HG03108 (cell line): ENCODE measurements around the gene LYRM4.

Experiments
- ATAC-seq: cut with Tn5 transposase; IDR thresholded peaks from one replicate; pipeline ENCODE4 v1.9.1; 2021; ENCODE audit warnings: moderate library complexity; ENCODE audit not compliant: unreplicated experiment

The LYRM4 gene

GRCh38 chr6:5282191-5282623 lies 21.5 kb upstream of the LYRM4 start:
- ATAC-seq = no peak

DNA sequence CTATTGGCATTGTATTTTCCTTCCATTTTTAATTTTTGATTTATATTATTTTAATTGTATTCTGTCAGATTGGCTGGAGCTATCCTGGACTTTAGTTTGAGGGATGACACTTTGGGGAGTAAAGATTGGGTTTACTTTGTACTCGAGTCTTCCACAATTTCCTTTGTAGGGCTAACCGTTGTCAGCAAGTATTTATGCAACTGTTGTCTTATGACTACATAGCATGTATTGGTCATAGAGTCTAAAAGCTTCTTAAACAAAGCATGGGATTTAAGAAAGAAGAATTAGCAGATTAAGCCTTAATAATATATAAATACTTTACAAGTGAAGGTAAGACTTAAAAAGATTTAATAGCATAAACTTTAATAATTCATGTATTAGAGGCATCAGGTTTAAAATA lies 20.2 kb upstream of the LYRM4 start:
- no peak for ATAC-seq

- no peak for ATAC-seq
Observed at GRCh38 chr6:5279891-5280338, 19.2 kb upstream of the LYRM4 start.

DNA sequence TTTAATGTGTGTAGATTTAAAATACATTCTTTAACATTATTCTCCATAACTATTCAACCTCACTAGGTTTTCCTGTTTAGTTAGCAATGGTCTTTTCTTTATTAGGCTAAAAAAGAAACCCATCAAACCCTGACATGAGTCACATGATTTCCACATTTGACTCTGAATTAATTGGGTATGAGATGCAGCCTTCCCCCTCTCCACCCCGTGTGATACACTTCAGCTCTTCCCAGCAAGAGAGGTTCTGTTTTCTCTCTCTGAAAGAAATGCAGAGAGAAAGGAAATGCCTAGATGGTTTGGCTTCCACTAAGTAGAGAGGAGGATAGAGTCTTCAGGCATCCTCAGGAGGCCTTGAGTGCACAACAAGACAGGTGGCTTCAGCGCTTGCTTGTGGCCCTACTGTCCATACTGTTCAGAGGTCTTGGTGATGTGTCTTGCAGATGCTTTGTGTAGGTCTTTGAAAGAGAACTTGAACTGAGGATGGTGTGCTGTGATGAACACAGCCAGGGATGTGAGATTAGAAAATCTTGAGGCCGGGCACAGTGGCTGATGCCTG lies 17.9 kb upstream of the LYRM4 start:
- ATAC-seq = no peak

GRCh38 chr6:5278047-5278446 lies 17.3 kb upstream of the LYRM4 start:
- peak; percentile 67 for ATAC-seq

DNA sequence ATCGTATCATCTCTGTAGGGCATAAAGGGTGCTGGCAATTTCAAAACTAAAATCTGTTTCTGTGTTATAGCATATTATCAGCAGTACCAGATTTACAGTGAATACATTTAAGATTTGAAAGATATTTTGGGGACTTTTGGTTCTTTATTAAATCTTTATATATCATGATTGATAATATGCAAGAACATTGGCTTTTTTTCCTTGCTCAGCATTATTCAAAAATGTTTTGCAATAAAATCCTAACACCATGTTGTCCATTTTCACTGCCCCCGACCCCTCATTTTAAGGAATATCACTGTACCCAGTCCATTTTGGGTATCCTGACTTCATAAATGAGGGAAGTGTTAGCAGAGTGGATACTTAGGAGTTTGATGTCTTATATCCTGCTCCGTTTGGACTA lies 16.8 kb upstream of the LYRM4 start:
- ATAC-seq = no peak

DNA sequence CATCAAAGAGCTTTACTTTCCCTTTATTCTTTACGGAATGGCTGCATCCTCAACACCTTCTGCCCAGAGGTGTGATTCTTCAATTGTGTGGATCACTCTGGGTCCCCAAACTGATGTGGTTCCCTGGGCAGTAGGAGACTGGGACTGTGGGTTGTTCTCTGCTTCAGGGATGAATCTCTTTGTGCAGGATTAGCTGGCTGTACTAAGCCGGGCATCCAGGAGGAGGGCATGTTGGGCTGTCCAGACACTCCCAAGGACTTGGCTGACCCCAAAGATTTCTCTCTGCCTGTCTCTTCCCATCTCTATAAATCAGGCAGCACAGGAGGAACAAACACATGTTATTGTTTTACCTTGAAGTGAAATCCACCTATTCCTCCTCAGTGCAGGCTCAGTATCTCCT lies 15.8 kb upstream of the LYRM4 start:
- ATAC-seq = no peak

DNA sequence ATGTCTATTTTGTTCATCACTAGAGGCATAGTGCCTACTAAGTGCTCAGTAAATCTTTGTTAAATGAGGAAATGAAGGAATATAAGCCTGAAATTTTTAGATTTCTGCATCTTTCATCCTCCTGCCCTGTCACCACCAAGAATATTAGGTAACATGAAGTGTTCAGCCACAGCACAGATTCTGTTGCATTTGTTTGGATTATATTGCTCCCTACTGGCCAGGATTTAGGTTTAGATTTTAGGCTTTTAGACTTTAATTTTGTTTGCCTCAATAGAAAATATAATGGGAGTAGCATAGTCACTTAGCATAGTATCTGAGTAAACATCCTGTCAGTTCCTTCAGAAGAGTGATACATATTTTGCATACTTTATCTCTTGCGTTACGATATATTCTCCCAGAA lies 14.7 kb upstream of the LYRM4 start:
- no peak for ATAC-seq

- ATAC-seq = no peak
Observed at GRCh38 chr6:5274231-5274630, 13.5 kb upstream of the LYRM4 start.

GRCh38 chr6:5271926-5272325 lies 11.2 kb upstream of the LYRM4 start:
- ATAC-seq = no peak

DNA sequence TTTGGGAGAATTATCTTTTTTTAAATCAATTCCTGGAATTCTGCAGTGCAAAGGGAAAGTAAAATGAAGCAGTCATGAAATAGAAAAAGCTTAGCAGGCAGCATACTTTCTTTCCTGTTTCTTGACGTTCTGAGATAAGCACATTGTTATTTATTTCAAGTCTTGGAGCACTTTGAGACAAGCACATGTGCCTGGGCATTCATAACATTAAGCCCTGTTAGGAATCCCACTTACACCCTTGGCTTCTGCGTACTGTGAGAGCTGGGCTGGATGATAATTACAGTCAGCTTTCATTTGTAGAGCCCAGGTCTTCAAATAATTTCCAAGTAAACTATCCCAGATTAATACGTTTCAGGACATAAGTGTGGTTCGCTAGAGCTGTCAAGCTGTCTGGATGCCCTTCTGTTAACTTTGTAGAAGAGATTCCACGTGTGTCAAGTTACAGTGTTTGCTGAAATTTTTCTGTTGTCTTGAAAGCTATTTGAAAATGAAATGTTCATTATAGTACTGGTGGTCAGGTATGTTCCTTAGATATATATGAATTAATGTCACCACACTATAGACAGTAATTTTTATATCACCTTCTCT lies 9.4 kb upstream of the LYRM4 start:
- ATAC-seq = no peak

- no peak for ATAC-seq
Observed at GRCh38 chr6:5266423-5266822, 5.7 kb upstream of the LYRM4 start.

- ATAC-seq = no peak
Observed at GRCh38 chr6:5261545-5262109, 877 bp upstream of the LYRM4 start.

DNA sequence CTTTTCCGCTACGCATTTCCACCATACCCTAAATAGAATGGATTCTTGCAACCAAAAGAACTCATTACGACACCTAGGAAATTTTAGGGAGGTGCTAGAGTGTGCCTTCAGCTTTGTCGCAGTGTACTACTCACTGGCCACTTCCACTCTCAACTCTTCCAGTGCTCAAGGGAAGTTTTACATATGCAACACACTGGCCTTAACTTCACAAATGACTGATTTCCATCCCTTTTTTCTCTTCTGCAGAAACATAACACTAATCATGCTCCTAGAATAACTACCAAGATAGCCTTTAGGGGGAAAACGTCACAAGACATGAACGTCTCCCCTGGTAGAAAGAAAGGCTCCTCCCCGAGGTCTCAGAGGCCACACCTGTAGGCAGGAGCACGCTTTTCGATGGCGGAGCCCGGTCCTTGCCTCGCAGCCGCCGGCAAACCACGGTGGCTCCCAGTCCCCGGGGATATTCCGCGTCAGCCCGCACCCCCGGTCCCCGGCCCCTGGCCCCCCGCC lies 584 bp downstream of the LYRM4 start:
- peak; percentile 57 for ATAC-seq

DNA sequence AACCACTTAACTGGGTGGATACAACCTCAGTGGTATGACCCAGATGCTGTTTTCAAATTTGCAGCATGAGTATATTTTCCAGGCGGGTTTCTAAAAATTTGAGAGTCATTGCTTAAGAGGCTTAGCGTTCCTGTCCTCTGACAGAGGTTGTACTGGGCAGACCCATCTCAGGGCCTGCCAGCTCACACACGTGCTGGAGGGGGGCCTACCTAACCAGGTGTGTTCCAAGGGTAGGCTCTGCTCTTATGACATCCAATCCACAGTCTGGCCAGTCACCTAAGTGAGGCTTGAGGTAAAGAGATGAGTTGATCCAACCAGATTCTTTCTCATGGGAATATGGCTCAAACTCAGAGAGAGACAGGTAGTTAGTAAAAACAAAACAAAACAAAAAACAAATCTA lies 1.3 kb downstream of the LYRM4 start:
- ATAC-seq = no peak

GRCh38 chr6:5257400-5257799 lies 3.4 kb downstream of the LYRM4 start:
- ATAC-seq = no peak

GRCh38 chr6:5256952-5257351 lies 3.8 kb downstream of the LYRM4 start:
- no peak for ATAC-seq

DNA sequence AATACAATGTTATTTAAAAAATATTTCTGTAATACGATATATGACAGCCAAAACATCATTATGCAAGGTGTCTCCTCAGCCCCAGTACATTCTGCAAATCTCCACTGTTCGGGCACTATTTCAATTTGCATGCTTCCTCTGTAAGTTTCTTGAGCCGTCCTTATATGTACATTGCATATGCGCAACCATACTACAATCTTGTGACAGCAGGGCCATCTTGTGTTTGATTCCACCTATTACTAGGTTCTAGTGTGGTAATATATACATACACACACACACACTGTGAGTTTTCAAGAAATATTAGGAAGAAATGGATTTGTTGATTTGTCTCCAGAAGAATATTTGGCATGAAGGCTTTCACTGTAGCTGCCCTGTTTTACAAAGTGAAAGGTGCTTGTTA lies 9.8 kb downstream of the LYRM4 start:
- no peak for ATAC-seq

DNA sequence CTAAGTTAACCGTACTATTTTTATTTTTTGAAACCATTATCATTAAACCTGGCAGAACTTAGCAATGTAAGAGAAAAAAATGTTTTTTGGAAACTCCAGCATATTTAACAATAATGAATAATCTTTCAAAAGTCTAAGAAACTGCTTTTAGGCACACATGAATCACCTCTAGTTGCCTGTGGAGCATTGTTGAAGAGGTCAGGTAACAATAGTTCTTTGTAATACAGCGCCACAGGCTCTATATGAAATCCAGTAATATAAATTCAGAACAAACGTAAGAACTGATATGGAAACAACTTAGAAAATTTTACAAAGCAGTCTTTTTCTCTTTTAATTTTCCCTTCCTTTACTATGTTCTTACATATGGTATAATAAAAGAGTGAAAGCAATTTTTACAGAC lies 10.3 kb downstream of the LYRM4 start:
- no peak for ATAC-seq

DNA sequence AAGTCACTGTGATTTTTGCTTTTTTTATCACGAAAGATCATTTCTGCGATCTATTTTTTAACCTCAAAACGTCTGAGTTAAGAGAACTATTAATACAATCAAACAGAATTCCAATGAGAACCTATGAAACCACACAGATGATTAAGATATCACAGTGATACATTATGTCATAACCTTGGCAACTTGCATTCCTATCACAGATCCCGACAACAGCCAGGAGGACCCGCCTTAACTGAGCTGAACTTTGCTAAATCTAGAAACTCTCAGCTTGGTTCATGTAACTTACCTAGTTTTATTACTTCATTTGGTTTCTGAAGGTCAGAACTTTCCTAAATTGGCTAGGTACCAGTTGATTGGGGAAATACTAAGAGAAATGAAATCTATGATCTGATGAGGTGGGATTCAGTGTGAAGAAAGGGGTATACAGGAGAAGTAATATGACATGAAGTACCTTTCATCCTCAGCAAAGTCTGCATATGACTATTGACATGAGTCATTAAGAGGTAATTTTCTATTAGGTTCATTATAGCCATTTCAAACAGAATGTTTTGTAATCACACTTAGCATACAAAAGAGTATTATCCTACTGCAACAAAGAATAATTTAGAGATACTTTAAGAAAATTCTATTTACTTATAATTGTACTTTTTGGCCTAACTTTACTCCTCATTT lies 11.2 kb downstream of the LYRM4 start:
- ATAC-seq = no peak

DNA sequence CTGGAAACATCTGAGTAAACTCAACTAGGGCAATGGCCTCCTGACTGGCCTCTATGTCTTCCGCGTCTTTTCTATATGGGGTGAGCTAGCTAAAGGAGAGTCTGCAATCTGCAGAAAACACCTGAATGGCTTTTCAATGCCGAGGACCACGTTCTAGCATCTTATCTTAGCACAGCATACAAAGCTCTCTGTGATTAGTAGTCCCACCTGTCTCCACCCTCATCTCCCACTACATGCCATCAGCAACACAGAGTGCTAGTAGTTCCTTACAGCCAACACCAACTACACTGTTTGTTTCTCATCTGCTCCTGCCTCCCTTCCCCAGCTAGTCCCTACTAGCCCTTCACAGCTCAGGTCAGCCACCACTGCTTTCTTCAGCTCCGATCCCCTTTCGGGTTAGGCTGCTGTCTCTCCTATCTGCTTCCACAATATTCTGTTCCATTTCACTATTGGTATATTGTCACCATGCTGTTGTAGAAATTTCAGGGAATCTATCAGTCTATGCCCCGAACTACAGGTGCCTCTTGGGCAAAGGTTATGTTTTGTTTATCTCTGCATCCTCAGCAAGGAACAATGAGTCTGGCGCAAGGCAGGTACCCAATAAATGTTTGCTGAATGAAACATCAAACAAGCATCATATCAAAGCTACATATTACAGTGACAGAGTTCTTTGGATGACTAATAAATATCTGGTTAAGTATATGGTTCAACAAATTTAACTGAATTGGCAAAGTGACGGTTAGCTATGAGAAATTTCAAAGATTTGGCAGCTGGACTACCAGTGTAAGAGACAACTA lies 12.2 kb downstream of the LYRM4 start:
- no peak for ATAC-seq
